HG03159 (cell line): Measurements from ENCODE around the gene BGLAP.
A peak's percentile ranks its signal among the peaks of the same experiment; 100 is the strongest.

Experiments
- ATAC-seq: cut with Tn5 transposase; IDR thresholded peaks from one replicate; pipeline ENCODE4 v1.9.1; 2021; ENCODE audit warnings: mild to moderate bottlenecking, moderate library complexity; ENCODE audit not compliant: unreplicated experiment

The BGLAP gene

DNA sequence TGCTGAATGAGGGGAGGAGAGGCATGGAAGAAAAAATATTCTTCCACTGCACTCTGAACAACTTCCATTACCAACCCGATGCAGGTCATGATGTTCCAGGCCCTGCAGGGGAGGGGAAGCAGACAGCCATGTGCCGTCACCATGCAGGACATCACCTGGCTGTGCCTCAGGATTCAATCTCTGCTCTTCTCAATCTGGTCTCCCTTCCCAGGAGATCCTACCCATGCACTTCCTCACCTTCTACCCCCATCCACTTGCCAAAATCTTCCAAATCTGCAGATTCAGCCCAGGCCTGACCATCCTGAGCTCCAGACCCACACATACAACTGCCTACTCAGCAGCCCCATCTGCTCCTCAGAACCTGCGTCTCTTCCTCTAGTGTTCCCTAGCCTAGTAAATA, 11.7 kb downstream of the BGLAP start:
- no peak for ATAC-seq

GRCh38 chr1:156257711-156258110, 15.7 kb downstream of the BGLAP start:
- ATAC-seq, result no peak

DNA sequence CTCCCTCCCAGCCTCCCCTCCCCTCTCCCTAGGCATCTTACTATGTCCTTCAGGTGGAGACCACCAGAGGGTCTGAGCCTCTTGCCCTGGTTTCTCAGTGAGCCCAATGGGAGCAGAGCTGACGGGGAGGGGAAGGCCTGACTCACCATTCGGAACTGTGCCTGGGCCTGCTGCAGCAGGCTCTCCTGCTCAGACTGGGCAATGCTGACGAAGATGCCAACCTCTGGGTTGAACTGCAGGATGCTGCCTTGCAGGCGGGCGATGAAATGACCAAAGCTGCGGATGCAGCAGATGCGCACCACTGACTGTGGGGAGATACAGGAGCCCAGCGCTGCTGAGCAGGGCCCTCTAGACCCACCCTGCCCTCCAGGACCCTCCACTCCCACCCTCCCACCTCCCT, 16.9 kb downstream of the BGLAP start:
- ATAC-seq, result no peak

DNA sequence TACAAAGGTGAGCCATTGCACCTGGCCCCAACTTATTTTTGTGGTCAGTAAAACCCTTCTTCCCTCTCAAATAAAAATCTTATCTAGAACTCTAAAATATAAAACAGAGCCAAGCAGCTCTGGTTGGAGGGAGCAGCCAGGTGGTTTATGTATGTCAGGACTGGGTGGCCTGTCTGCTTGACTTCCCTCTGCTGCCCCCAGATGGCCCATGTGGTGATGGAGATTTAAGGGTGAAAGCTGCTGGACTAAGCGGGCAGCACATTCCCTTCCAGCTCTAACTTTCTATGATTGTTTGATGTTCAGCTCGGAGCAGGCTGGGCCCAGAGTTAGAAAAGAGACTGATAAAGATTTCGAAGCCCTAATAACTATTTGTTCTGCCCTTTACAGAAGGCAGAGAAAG, 17.8 kb downstream of the BGLAP start:
- no peak for ATAC-seq

- ATAC-seq, result no peak
These were observed 18.9 kb downstream of the BGLAP start for GRCh38 chr1:156260896-156261295.

- ATAC-seq, result no peak
These were observed 20.7 kb downstream of the BGLAP start for GRCh38 chr1:156262461-156263287.

DNA sequence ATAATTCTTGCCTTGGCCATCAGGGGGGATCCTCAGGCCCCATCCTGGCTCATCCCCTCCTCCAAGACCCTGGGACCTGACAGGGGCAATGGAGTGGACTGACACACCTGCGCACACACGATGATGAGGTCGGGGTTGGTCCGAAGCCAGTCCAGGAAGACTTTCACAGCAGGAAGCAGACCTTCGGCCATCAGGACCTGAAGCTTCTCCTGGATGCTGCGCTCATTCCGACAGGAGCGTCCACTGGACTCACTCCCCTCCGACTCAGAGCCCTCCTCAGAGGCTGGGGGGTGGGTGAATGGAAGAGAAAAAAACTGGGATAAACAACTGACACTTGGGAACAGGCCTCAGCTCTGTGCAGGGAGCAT, 21.3 kb downstream of the BGLAP start:
- ATAC-seq, result no peak

GRCh38 chr1:156266051-156266450, 24.1 kb downstream of the BGLAP start:
- no peak for ATAC-seq

GRCh38 chr1:156268336-156268735, 26.4 kb downstream of the BGLAP start:
- no peak for ATAC-seq

DNA sequence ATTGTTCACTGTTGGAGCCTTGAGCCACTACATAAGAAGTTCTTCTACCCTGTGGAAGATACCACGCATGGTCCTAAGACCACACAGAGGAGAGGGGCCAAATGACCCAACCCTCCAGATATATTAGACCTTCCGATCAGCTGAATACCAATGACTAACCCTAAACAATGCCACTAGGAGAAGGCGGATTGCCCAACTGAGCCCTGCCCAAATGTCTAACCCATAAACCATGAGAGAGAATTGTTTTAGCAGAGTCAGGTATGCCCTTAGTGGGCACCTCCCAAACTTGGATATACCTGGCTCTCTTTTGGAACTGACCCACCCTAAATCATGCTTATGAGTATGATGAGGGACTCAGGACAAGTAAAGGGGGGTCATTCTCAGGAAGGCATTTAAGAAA, 28.3 kb downstream of the BGLAP start:
- ATAC-seq, result no peak

GRCh38 chr1:156276532-156276931, 34.5 kb downstream of the BGLAP start:
- ATAC-seq, result no peak

- ATAC-seq, result no peak
These were observed 35.0 kb downstream of the BGLAP start for GRCh38 chr1:156276966-156277381.

DNA sequence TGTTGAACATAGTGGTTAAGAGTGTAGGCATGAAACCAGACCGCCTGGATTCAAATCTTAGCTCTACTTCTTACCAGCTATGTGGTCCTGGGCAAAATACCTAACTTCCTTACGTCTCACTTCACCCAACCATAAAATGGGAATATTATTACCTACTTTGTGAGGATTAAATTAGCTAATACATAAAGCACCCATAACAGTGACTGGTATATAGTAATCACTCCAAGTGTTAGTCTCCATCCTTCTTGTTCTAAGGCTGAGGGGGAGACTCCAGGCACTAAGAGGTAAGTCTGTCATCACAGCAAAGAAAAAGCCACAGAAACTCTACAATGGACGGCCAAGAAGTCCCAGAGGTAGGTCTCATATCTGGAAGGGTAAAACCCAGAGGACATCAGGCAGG, 37.9 kb downstream of the BGLAP start:
- ATAC-seq, result no peak

GRCh38 chr1:156281281-156281680, 39.3 kb downstream of the BGLAP start:
- peak; percentile 38 for ATAC-seq

GRCh38 chr1:156281693-156282478, 39.9 kb downstream of the BGLAP start:
- peak; percentile 4 for ATAC-seq

GRCh38 chr1:156282479-156283222, 40.7 kb downstream of the BGLAP start, which contains the start of gene SMG5:
Gene SMG5 (minus strand): TSS chr1:156282825. CDS start chr1:156282680, 145 bp downstream.
- peak; percentile 81 for ATAC-seq

- ATAC-seq, result no peak
These were observed 41.5 kb downstream of the BGLAP start for GRCh38 chr1:156283521-156283920.

- ATAC-seq, result no peak
These were observed 42.1 kb downstream of the BGLAP start, which contains the start of gene TMEM79 for GRCh38 chr1:156284112-156284511. Gene TMEM79 (plus strand): TSS chr1:156284325. CDS start chr1:156285227, 902 bp downstream.

GRCh38 chr1:156284757-156285156, 42.8 kb downstream of the BGLAP start:
- no peak for ATAC-seq

GRCh38 chr1:156285437-156285836, 43.5 kb downstream of the BGLAP start:
- ATAC-seq, result no peak

DNA sequence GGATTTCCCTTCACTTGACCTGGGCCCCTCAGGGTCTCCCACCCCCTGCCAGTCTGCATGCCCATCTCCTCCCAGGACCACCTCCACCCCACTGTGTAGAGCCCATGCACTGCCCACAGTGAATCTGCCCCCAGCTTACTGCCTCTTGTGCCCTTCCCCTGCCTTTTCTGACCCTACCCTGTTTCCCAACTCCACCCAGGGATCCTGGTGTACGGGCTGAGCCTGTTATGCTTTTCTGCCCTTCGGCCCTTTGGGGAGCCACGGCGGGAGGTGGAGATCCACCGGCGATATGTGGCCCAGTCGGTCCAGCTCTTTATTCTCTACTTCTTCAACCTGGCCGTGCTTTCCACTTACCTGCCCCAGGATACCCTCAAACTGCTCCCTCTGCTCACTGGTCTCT, 44.1 kb downstream of the BGLAP start:
- no peak for ATAC-seq
